GM23338 (cell line): ENCODE measurements around the gene ADGRG1. TPM values are rescaled to one million over a fixed set of nuclear protein-coding genes. Genes with fewer than 3 reads are reported as not detected.

Source experiments
- ATAC-seq: fragments of 200-7000 bp; cut with Tn5 transposase; 3 replicates; pipeline ENCODE4 v1.9.1; 2020
- DNase-seq: peaks from one replicate; pipeline ENCODE4 v3.0.0-alpha.2; 2015; ENCODE audit warnings: low spot score
- H2AFZ ChIP-seq: fragments of 200-600 bp; sonication (generic); 2 replicates; pipeline ENCODE4 v1.8.0; 2016; ENCODE audit warnings: antibody characterized with exemption, mild to moderate bottlenecking, moderate library complexity
- H3F3A ChIP-seq: fragments of 200-600 bp; sonication (generic); replicated peaks from 2 replicates; pipeline ENCODE4 v1.8.0; 2017; ENCODE audit warnings: antibody characterized with exemption, mixed run types, low read depth
- H3K27ac ChIP-seq: fragments of 200-600 bp; sonication (generic); 2 replicates; pipeline ENCODE4 v1.6.1; 2016; ENCODE audit warnings: low read depth
- H3K27me3 ChIP-seq: fragments of 200-600 bp; sonication (generic); 2 replicates; pipeline ENCODE4 v1.8.0; 2016; ENCODE audit warnings: mild to moderate bottlenecking, mixed run types, moderate library complexity; ENCODE audit not compliant: insufficient read depth
- H3K36me3 ChIP-seq: fragments of 200-600 bp; sonication (generic); 2 replicates; pipeline ENCODE4 v1.8.0; 2016; ENCODE audit warnings: mild to moderate bottlenecking; ENCODE audit not compliant: insufficient read depth
- H3K4me1 ChIP-seq: fragments of 200-600 bp; sonication (generic); 2 replicates; pipeline ENCODE4 v1.8.0; 2016; ENCODE audit warnings: mild to moderate bottlenecking, moderate library complexity; ENCODE audit not compliant: insufficient read depth
- H3K4me2 ChIP-seq: fragments of 200-600 bp; sonication (generic); 2 replicates; pipeline ENCODE4 v1.7.1; 2017; ENCODE audit warnings: mixed run types
- H3K4me3 ChIP-seq: fragments of 200-600 bp; sonication (generic); 2 replicates; pipeline ENCODE4 v1.6.1; 2016; ENCODE audit warnings: mixed run types
- H3K79me2 ChIP-seq: fragments of 200-600 bp; sonication (generic); replicated peaks from 2 replicates; pipeline ENCODE4 v1.8.0; 2017; ENCODE audit warnings: mild to moderate bottlenecking; ENCODE audit not compliant: insufficient read depth
- H3K9me2 ChIP-seq: fragments of 200-600 bp; sonication (generic); 2 replicates; pipeline ENCODE4 v1.8.0; 2017; ENCODE audit not compliant: insufficient read depth
- H4K20me1 ChIP-seq: fragments of 200-600 bp; sonication (generic); replicated peaks from 2 replicates; pipeline ENCODE4 v1.8.0; 2017; ENCODE audit warnings: mild to moderate bottlenecking; ENCODE audit not compliant: insufficient read depth
- H3K27ac Mint-ChIP-seq: 2 replicates; pipeline ENCODE4 v1.8.0; 2020; ENCODE audit warnings: inconsistent platforms, mild to moderate bottlenecking, moderate library complexity, mixed read lengths
- H3K27me3 Mint-ChIP-seq: 3 replicates; pipeline ENCODE4 v1.8.0; 2022; ENCODE audit warnings: low read depth, mild to moderate bottlenecking, moderate library complexity, mixed read lengths, inconsistent platforms; ENCODE audit not compliant: insufficient read depth, poor library complexity
- H3K36me3 Mint-ChIP-seq: 3 replicates; pipeline ENCODE4 v1.8.0; 2021; ENCODE audit warnings: low read depth, mild to moderate bottlenecking, inconsistent platforms, moderate library complexity, mixed read lengths
- H3K4me1 Mint-ChIP-seq: 3 replicates; pipeline ENCODE4 v1.8.0; 2020; ENCODE audit warnings: mild to moderate bottlenecking, inconsistent platforms, mixed read lengths
- H3K4me3 Mint-ChIP-seq: 3 replicates; pipeline ENCODE4 v1.8.0; 2021; ENCODE audit warnings: moderate library complexity, mild to moderate bottlenecking, inconsistent platforms, mixed read lengths
- H3K9me3 Mint-ChIP-seq: 3 replicates; pipeline ENCODE4 v1.8.0; 2020; ENCODE audit warnings: moderate library complexity, mild to moderate bottlenecking, inconsistent platforms, mixed read lengths
- CTCF ChIP-seq, 2 experiments: fragments of 200-600 bp in 1 of 2; sonication (generic) in 1 of 2; conservative IDR thresholded peaks; 2 replicates each; pipeline versions ENCODE4 v1.5.1 to v1.6.1; 2016 to 2017; ENCODE audit warnings: antibody characterized with exemption in 2 of 2, low read depth in 2 of 2, mild to moderate bottlenecking in 2 of 2, moderate library complexity in 1 of 2
- EZH2 ChIP-seq: fragments of 200-600 bp; sonication (generic); IDR thresholded peaks from one replicate; pipeline ENCODE4 v1.8.0; 2017; ENCODE audit warnings: antibody characterized with exemption, mild to moderate bottlenecking, low read depth; ENCODE audit not compliant: unreplicated experiment
- JUNB ChIP-seq: IDR thresholded peaks from one replicate; pipeline ENCODE4 v1.6.1; 2016; ENCODE audit warnings: antibody characterized with exemption; ENCODE audit not compliant: unreplicated experiment
- POLR2AphosphoS5 ChIP-seq: IDR thresholded peaks from 2 replicates; pipeline ENCODE4 v1.6.1; 2016; ENCODE audit warnings: antibody characterized with exemption, low read depth
- REST ChIP-seq: IDR thresholded peaks from one replicate; pipeline ENCODE4 v1.6.1; 2018; ENCODE audit warnings: antibody characterized with exemption; ENCODE audit not compliant: unreplicated experiment
- STAT1 ChIP-seq: IDR thresholded peaks from one replicate; pipeline ENCODE4 v1.6.1; 2016; ENCODE audit warnings: antibody characterized with exemption; ENCODE audit not compliant: unreplicated experiment
- ZNF114 ChIP-seq: fragments of 250-450 bp; sonication (Bioruptor Pico); IDR thresholded peaks from 2 replicates; pipeline ENCODE4 v1.5.0; 2020; ENCODE audit warnings: mild to moderate bottlenecking, moderate library complexity
- ZNF331 ChIP-seq: fragments of 250-450 bp; sonication (Bioruptor Pico); IDR thresholded peaks from 2 replicates; pipeline ENCODE4 v1.5.0; 2020; ENCODE audit warnings: low read depth, mild to moderate bottlenecking, moderate library complexity
- ZNF462 ChIP-seq: fragments of 250-450 bp; sonication (Bioruptor Pico); IDR thresholded peaks from 2 replicates; pipeline ENCODE4 v1.5.0; 2020; ENCODE audit warnings: mild to moderate bottlenecking, moderate library complexity
- polyA plus RNA-seq: library from polyadenylated mRNA; unstranded; fragments of >200 nt; fragmentation: Nextera tagmentation; extraction: Ambion mirVana; gene quantifications from 2 replicates; pipeline ENCODE4 v1.2.1, GENCODE V29; 2016
- total RNA-seq: library from RNA; depleted of rRNA; stranded (reverse); fragments of >200 nt; shearing (Covaris generic); gene quantifications from 2 replicates; pipeline ENCODE4 v1.2.3, GENCODE V29; 2014

ADGRG1 gene
- total and polyA plus RNA-seq, 2 experiments from 2014 or later: 0.14 to 0.47 TPM

GRCh38 chr16:57603115-57604024 is 25.1 kb upstream of the ADGRG1 start:
- H3K27me3 ChIP-seq: no peaks in the 10 kb centered on the region
- no peak for TF ChIP-seq REST
- no peak for TF ChIP-seq ZNF331
- no peak for TF ChIP-seq EZH2
- TF ChIP-seq ZNF114 (CRISPR knock-in tag): no peak
- TF ChIP-seq JUNB: no peak
- TF ChIP-seq STAT1: no peak
- TF ChIP-seq POLR2AphosphoS5: no peak

GRCh38 chr16:57604177-57604576 is 24.3 kb upstream of the ADGRG1 start:
- H3K4me1 ChIP-seq: 0 out of 2 replicates have a peak, but pooled peaks cover 4% of the 10 kb centered on the region
- H4K20me1 ChIP-seq: no peaks in the 10 kb centered on the region
- no peak for DNase-seq
- no peaks in the 10 kb centered on the region for H3K36me3 ChIP-seq
- Mint-ChIP-seq H3K27ac (no peak overlapping the region), H3K36me3 (no peaks in the 10 kb centered on the region), H3K27me3 (peaks cover 9% of the 10 kb centered on the region), H3K4me3 (no peak overlapping the region), H3K4me1 (peaks cover 9% of the 10 kb centered on the region; the same call in 1 of the 3 replicates), H3K9me3 (no peaks in the 10 kb centered on the region)
- no peaks in the 10 kb centered on the region for H3K79me2 ChIP-seq
- no peak for ATAC-seq
- no peaks in the 10 kb centered on the region for H3F3A ChIP-seq
- H2AFZ ChIP-seq: no peak overlapping the region
- no peaks in the 10 kb centered on the region for H3K9me2 ChIP-seq
- H3K27me3 ChIP-seq: no peaks in the 10 kb centered on the region
- H3K4me3 ChIP-seq: no peak overlapping the region
- no peak overlapping the region for H3K27ac ChIP-seq
- no peak overlapping the region for H3K4me2 ChIP-seq
- TF ChIP-seq CTCF (conservative IDR thresholded peaks at IDR 0.05; ENCODE audit: low read depth in 2 of 2): no peak
- no peak for TF ChIP-seq ZNF462 (CRISPR knock-in tag)
- TF ChIP-seq STAT1: no peak

More at GRCh38 chr16:57603115-57604024, 25.1 kb upstream of the ADGRG1 start:
- Histone ChIP-seq H3K36me3 (no peaks in the 10 kb centered on the region), H3K9me2 (no peaks in the 10 kb centered on the region), H3K79me2 (no peaks in the 10 kb centered on the region), H3K4me2 (no peak overlapping the region), H2AFZ (no peak overlapping the region), H3K4me1 (0 out of 2 replicates have a peak, but pooled peaks cover 4% of the 10 kb centered on the region), H3K4me3 (no peak overlapping the region), H3F3A (no peaks in the 10 kb centered on the region), H3K27ac (no peak overlapping the region), H4K20me1 (no peaks in the 10 kb centered on the region)
- Mint-ChIP-seq H3K4me3 (no peak overlapping the region), H3K4me1 (0 out of 3 replicates have a peak, but pooled peaks cover 5% of the 10 kb centered on the region), H3K27me3 (peaks cover 11% of the 10 kb centered on the region), H3K36me3 (no peaks in the 10 kb centered on the region), H3K9me3 (no peaks in the 10 kb centered on the region), H3K27ac (no peak overlapping the region)
- DNase-seq (no peak), ATAC-seq (no peak)
